Stimulated activated CD4-positive, alpha-beta T cell treated with anti-CD3 and anti-CD28 coated beads, Interleukin-12 subunit alpha, Interleukin-12 subunit beta, amount 100 ng/mL, for 48 hours (primary cell): ENCODE data around the gene IRF2BPL.
A peak's percentile ranks its signal among the peaks of the same experiment; 100 is the strongest.
"Not testable (repeated sequence)": the region's sequence is repeated elsewhere in the genome, so short reads cannot be mapped to it uniquely, and the experiment has no call there.

Experiments
- DNase-seq, 3 donors: peaks; one replicate each; pipeline ENCODE4 v3.0.0-alpha.2; 2020; ENCODE audit warnings: low read depth in 2 of 3, low spot score in 1 of 3

The IRF2BPL gene

DNA sequence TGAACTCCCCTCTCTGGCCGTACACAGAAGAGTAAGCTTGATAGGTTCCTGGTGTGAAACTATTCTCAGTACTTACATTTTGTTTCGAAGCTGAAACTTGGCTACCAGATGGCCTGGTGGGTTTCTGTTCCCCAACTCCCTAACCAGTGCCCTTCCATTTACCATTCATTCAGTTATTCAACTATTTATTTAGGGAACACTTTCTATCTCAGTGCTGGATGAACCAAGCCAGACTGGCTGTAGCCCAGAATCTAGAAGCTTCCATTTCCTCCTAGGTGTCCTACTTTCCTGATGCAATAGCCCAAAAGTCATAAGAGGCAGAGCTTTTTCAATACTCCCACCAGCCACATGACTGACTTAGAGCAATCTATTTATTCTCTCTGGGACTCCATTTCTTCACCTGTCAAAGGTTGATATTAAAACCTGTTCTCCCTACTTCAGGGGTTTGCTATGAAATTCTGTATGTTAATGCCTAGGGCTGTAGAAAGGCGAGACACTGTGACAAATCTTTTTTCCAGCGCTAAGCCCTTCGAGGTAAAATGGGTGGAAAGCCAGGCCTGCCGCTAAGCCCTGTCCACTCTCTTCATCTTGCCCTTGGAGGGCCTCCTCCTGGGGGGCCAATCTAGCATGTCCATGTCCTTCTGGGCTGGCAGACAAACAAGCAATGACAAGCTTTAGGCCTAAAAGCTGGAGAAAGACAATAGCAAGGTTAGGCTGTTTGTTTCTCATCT, 8.1 kb upstream of the IRF2BPL start:
- no peak for DNase-seq

DNA sequence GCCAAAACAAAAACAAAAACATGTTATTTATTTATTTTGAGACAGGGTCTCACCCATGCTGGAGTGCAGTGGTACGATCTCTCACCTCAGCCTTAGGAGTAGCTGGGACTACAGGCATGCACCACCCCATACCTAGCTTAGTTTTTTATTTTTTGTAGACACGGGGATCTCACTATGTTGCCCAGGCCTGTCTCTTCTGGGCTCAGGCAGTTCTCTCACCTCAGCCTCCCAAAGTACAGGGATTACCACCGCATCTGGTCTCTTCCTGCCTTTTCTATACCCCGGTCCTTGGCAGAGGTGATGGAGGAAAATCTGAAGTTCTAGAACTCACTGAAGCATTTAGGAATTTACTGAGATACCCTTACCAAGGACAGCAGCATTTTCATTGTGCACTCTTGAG, 6.8 kb upstream of the IRF2BPL start:
- DNase-seq, result no peak

GRCh38 chr14:77033622-77034589, 5.4 kb upstream of the IRF2BPL start:
- DNase-seq, result peak; percentile 69 to 85 (median 76)

DNA sequence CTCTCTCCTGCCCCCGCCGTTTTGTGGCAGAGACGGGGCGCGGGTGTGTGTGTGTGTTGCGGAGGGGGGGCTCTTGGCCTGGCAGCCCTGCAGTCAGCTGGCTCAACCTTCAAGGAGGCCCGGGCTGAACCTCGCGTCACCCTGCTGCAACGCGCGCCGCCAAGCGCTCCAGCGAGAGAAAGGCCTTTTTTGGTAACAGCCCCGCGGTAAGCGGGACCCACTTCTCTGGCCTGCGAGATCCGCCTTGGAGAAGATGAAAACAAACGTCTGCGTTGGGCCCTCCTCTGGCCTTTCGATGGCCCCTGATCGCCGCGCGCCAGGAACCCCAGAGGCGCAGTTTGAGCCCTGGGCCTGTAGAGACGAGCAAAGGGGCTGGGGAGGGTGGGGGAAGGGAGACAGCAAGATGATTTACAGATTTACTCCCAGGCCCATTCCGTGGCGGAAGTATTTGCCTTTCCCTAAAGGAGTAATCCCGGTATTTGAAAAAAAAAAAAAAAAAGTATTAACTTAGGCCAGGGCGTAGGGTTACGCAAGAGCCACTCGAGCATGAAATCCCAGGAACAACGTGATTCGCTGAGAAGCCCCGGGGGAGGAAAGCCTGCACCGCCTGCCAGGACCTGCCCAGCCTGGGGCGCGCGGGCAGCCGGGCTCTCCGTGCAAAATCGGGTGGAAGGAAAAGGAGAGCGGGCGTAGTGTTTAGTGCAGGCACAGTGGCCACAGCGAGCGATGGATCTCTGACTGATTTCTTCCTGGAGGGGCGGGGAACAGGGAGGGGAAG, 4.5 kb upstream of the IRF2BPL start:
- DNase-seq, result peak; percentile 70 to 79 (median 70)

GRCh38 chr14:77032491-77032843, 4.0 kb upstream of the IRF2BPL start:
- DNase-seq, result no peak

- no peak for DNase-seq
Measured at GRCh38 chr14:77031759-77032490, 3.4 kb upstream of the IRF2BPL start.

DNA sequence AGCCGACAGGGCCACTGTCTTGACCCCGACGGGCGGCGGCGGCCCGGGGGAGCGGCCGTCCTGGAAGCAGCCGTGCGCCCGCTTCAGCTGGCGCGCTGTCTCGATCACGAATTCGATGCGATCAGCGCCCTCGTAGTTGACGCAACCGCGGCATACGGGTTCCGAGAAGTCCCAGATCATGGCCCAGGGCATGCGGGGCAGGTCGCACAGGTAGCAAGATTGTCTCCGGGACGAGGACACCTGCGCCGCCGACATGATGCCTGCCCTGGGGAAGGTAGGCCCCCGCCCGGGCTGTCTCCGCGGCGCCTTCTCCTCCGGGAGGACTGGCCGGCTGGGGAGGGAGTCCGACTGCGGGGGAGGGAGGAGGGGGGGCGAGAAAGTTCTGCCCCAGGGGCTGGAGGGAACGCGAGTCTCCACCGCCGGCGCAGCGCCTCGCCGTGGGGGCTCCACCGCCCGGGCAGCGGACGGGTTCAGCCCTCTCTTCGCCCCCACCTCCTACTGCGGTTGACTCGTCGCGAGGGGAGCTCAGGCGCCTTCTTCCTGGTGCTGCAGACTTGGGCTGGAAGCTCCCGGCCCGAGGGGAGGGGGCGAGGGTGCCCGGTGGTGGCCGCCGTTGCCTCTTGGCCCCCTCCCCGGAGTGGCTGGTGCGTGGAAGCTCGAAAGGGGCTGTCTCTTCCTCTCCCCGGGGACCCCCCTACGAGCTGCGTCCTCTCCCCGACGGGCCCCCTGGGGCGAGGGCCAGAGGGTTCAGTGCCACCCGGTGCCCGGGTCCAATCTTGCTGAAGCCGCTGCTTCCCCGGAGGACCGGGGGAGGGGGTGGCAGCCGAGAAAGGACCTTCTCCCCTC, 747 bp downstream of the IRF2BPL start:
- peak in 1 of 3 donors; percentile 45 for DNase-seq

- DNase-seq, result no peak
Measured at GRCh38 chr14:77026930-77027537, 1.5 kb downstream of the IRF2BPL start.

DNA sequence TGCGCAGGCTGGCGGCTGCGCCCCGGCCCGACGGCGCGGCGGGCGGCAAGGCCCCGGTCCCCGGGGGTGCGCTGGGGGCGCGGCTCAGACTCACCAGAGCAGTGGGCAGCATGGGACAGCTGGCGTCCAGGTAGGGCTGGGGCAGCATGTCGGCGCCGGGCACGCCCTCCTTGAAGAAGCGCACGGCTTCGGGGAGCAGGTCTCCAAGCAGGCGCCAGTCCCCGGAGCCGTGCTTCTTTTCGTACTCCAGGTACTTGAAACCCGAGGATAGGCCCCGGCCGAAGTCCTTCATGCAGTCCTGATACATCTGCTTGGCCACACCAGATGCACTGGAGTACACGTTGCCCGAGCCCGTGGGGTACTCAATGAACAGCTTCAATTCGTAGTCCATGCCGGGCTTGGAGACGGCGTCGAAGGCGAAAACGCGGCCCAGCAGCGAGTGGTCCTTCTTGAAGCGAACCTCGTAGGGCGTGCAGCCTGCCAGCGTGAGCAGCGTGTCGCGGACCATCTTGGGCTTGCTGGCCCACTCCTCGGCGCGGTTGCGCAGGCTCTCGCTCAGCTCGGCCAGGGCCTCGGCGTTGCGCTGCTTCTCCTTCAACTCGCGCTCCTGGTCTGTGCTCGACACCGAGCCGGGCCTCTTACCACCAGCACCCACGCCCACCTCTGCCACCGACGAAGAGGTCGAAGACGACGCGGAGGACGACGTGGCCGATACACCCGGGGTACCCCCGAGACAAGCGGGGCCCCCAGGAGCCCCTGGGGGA, 2.2 kb downstream of the IRF2BPL start:
- no peak for DNase-seq

GRCh38 chr14:77025744-77026165, 2.8 kb downstream of the IRF2BPL start:
- no peak for DNase-seq

- DNase-seq, result peak; percentile 58 to 73 (median 69)
Measured at GRCh38 chr14:77024171-77024691, 4.3 kb downstream of the IRF2BPL start.

GRCh38 chr14:77023001-77023996, 5.2 kb downstream of the IRF2BPL start:
- peak in 2 of 3 donors; percentile 51 to 56 for DNase-seq

- no peak for DNase-seq
Measured at GRCh38 chr14:77022236-77022852, 6.2 kb downstream of the IRF2BPL start.

DNA sequence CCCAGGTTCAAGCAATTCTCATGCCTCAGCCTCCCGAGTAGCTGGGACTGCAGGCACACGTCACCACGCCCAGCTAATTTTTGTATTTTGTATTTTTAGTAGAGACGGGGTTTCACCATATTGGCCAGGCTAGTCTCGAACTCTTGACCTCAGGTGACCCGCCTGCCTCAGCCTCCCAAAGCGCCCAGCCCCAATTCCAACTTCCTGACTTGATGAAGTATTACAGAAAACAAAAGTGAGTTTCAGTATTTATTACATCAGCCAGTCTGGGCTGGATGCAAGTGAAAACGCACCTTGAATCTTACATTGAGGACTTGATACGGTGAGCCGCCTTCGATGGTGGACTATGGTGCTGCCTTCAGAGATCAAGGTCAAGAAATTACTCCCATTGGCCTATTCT, 7.1 kb downstream of the IRF2BPL start:
- not testable (repeated sequence) for DNase-seq

DNA sequence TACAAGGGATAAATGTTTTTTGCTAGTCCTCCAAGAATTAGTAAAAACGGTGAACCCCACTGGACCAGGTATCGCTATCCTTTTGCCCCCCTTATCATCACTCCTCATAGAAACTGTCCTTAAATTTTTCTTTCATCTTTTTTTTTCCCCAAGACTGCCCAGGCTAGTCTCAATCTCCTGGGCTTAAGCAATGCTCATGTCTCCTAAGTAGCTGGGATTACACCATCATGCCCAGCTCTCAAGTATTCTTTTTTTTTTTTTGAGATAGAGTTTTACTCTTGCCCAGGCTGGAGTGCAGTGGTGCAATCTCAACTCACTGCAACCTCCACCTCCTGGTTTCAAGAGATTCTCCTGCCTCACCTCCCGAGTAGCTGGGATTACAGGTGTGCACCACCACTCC, 9.7 kb downstream of the IRF2BPL start:
- DNase-seq, result no peak

GRCh38 chr14:77017666-77018065, 10.8 kb downstream of the IRF2BPL start:
- DNase-seq, result no peak

DNA sequence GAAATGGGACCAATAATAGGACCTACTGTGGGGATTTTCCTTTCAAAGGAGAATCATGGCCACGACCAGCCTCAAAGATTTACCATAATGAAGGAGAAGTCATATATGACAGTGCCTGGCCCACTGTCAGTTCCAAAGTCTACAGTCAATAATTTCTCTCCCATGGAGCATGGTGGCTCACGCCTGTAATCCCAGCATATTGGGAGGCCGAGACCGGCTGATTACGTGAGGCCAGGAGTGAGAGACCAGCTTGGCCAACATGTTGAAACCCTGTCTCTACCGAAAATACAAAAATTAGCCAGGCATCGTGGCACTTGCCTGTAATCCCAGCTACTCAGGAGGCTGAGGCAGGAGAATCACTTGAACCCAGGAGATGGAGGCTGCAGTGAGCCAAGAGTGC, 13.8 kb downstream of the IRF2BPL start:
- DNase-seq, result no peak
